CD4-positive, alpha-beta memory T cell (primary cell): Measurements from ENCODE around the gene SLC49A3. TPM values are rescaled to one million over a fixed set of nuclear protein-coding genes. Genes with fewer than 3 reads are reported as not detected.
"Not testable (repeated sequence)": the region's sequence is repeated elsewhere in the genome, so short reads cannot be mapped to it uniquely, and the experiment has no call there.

Experiments used
- CTCF ChIA-PET: fragments of 350-600 bp; sonication (Branson Sonifier 250); formaldehyde crosslinking; loops from one replicate; lab custom pipeline; 2021; ENCODE audit warnings: inconsistent platforms; ENCODE audit not compliant: partially characterized antibody; lab: Charles Lee
- POLR2A ChIA-PET: fragments of 350-600 bp; sonication (Branson Sonifier 250); formaldehyde crosslinking; loops from one replicate; lab custom pipeline; 2021; ENCODE audit not compliant: partially characterized antibody; lab: Charles Lee
- DNase-seq, 5 donors: peaks; one replicate each; pipeline versions ENCODE4 v3.0.0 to v3.0.0-alpha.2; 2020 to 2022; ENCODE audit warnings: mixed read lengths in 1 of 5
- H3K27ac ChIP-seq: one replicate; pipeline ENCODE4 v1.7.0; 2013; ENCODE audit warnings: low read depth, low read length
- H3K27me3 ChIP-seq: 2 replicates; pipeline ENCODE4 v1.7.0; 2013; ENCODE audit warnings: mild to moderate bottlenecking, low read length, moderate library complexity; ENCODE audit not compliant: insufficient read depth
- H3K36me3 ChIP-seq: 2 replicates; pipeline ENCODE4 v1.7.0; 2013; ENCODE audit warnings: mild to moderate bottlenecking, low read length, moderate library complexity; ENCODE audit not compliant: insufficient read depth
- H3K4me1 ChIP-seq: 2 replicates; pipeline ENCODE4 v1.7.0; 2013; ENCODE audit warnings: mild to moderate bottlenecking, low read length, moderate library complexity; ENCODE audit not compliant: insufficient read depth
- H3K4me3 ChIP-seq, 2 donors: one replicate each; pipeline ENCODE4 v1.7.0; 2013; ENCODE audit warnings: low read length in 2 of 2, mild to moderate bottlenecking in 1 of 2
- H3K9me3 ChIP-seq, 2 donors: one replicate each; pipeline ENCODE4 v1.7.0; 2013; ENCODE audit warnings: low read length in 2 of 2, control low read depth in 1 of 2; ENCODE audit not compliant: control insufficient read depth in 1 of 2
- H3K27ac Mint-ChIP-seq, 7 donors: one replicate each; pipeline ENCODE4 v1.8.0; 2020 to 2021; ENCODE audit warnings: mixed read lengths in 7 of 7, mild to moderate bottlenecking in 6 of 7, inconsistent platforms in 3 of 7, moderate library complexity in 3 of 7
- H3K27me3 Mint-ChIP-seq, 2 donors: one replicate each; pipeline ENCODE4 v1.8.0; 2020 to 2021; ENCODE audit warnings: mixed read lengths in 2 of 2
- H3K36me3 Mint-ChIP-seq, 2 donors: one replicate each; pipeline ENCODE4 v1.8.0; 2020 to 2021; ENCODE audit warnings: mixed read lengths in 2 of 2, inconsistent platforms in 1 of 2, mild to moderate bottlenecking in 1 of 2
- H3K4me1 Mint-ChIP-seq, 4 donors: one replicate each; pipeline ENCODE4 v1.8.0; 2020 to 2021; ENCODE audit warnings: mixed read lengths in 4 of 4, mild to moderate bottlenecking in 1 of 4
- H3K4me3 Mint-ChIP-seq, 8 donors: one replicate each; pipeline ENCODE4 v1.8.0; 2020 to 2021; ENCODE audit warnings: mixed read lengths in 8 of 8, mild to moderate bottlenecking in 7 of 8, moderate library complexity in 6 of 8, inconsistent platforms in 3 of 8
- H3K9me3 Mint-ChIP-seq, 8 donors: one replicate each; pipeline ENCODE4 v1.8.0; 2020 to 2021; ENCODE audit warnings: mixed read lengths in 8 of 8, mild to moderate bottlenecking in 5 of 8, inconsistent platforms in 3 of 8, moderate library complexity in 1 of 8
- intact Hi-C: fragments of 100-400 bp; cut with micrococcal nuclease; formaldehyde crosslinking; loops from one replicate; pipeline ENCODE4 v1.15.1; 2023
- polyA plus RNA-seq, 2 donors: library from polyadenylated mRNA; unstranded; fragments of 300-500 nt; fragmentation: Illumina TruSeq; gene quantifications; one replicate each; pipeline ENCODE4 v1.2.3, GENCODE V29; 2021
- total RNA-seq, 2 experiments: library from RNA; stranded (reverse); gene quantifications; one replicate each; pipeline ENCODE4 v1.2.3, GENCODE V29; 2021

SLC49A3 gene
- total and polyA plus RNA-seq, 4 experiments from 2014 or later: 1.0 to 1.7 TPM; not detected in 2

GRCh38 chr4:706083-706633 lies 17.2 kb upstream of the SLC49A3 start:
- H3K27me3 ChIP-seq, DNase-seq, H3K36me3 ChIP-seq, H3K9me3 Mint-ChIP-seq, H3K27ac Mint-ChIP-seq, POLR2A ChIA-PET, H3K9me3 ChIP-seq, CTCF ChIA-PET, intact Hi-C loops, H3K27me3 Mint-ChIP-seq, H3K36me3 Mint-ChIP-seq: not testable (repeated sequence)
- H3K27ac ChIP-seq: peak overlapping the region; percentile 93
- peak overlapping the region in 3 of 8 donors; percentile 5 to 86 (median 8) for H3K4me3 Mint-ChIP-seq
- peaks cover 11 to 32% (median 16%) of the 10 kb centered on the region in 4 donors for H3K4me1 Mint-ChIP-seq
- peaks cover 29% of the 10 kb centered on the region for H3K4me1 ChIP-seq
- peak overlapping the region; percentile 59 to 69 for H3K4me3 ChIP-seq

GRCh38 chr4:705278-706082 lies 16.5 kb upstream of the SLC49A3 start, which contains the start of gene PCGF3:
Gene PCGF3 (plus strand): TSS chr4:705832. CDS start chr4:733681, 27,849 bp downstream.
- Histone ChIP-seq H3K9me3 (no peaks in the 10 kb centered on the region), H3K36me3 (no peaks in the 10 kb centered on the region), H3K4me1 (peaks cover 29% of the 10 kb centered on the region), H3K27ac (peak within 1 kb of the TSS; percentile 93), H3K4me3 (peak within 1 kb of the TSS; percentile 59 to 69), H3K27me3 (no peaks in the 10 kb centered on the region)
- POLR2A ChIA-PET: interaction anchor here (1.0 kb wide), 1 partner anchor 32 kb away, joined by 4 read pairs; the partner anchor contains the start of genes ATP5ME and MYL5
- DNase-seq: peak; percentile 90 to 94 (median 92)
- H3K9me3 Mint-ChIP-seq: no peaks in the 10 kb centered on the region
- H3K36me3 Mint-ChIP-seq: peaks cover 0 to 2% of the 10 kb centered on the region in 2 donors
- peak within 1 kb of the TSS; percentile 79 to 94 (median 83) for H3K4me3 Mint-ChIP-seq
- intact Hi-C loops: loop anchor here (1.0 kb wide), 2 partner anchors 31 to 77 kb away; partner anchors contain the start of genes ATP5ME and MYL5
- no peaks in the 10 kb centered on the region for H3K27me3 Mint-ChIP-seq
- CTCF ChIA-PET: no interaction called here
- H3K27ac Mint-ChIP-seq: peak within 1 kb of the TSS; percentile 69 to 90 (median 77)
- H3K4me1 Mint-ChIP-seq: peaks cover 11 to 25% (median 19%) of the 10 kb centered on the region in 4 donors

- Histone ChIP-seq H3K36me3 (no peaks in the 10 kb centered on the region), H3K4me1 (peaks cover 29% of the 10 kb centered on the region), H3K27ac (peak overlapping the region; percentile 93), H3K4me3 (peak overlapping the region; percentile 59 to 65), H3K9me3 (no peaks in the 10 kb centered on the region), H3K27me3 (no peaks in the 10 kb centered on the region)
- intact Hi-C loops: loop anchor here (1.0 kb wide), 2 partner anchors 31 to 77 kb away; partner anchors contain the start of genes ATP5ME and MYL5
- Mint-ChIP-seq H3K4me1 (peaks cover 9 to 26% (median 16%) of the 10 kb centered on the region in 4 donors), H3K36me3 (no peaks in the 10 kb centered on the region), H3K9me3 (no peaks in the 10 kb centered on the region), H3K27me3 (no peaks in the 10 kb centered on the region), H3K27ac (peak overlapping the region in 3 of 7 donors; percentile 70 to 77 (median 75)), H3K4me3 (peak overlapping the region; percentile 48 to 94 (median 82))
- ChIA-PET CTCF (no interaction called here), POLR2A (interaction anchor here (1.0 kb wide), 1 partner anchor 31 kb away, joined by 4 read pairs; the partner anchor contains the start of genes ATP5ME and MYL5)
- no peak for DNase-seq
Observed at GRCh38 chr4:704971-705277, 16.0 kb upstream of the SLC49A3 start.

GRCh38 chr4:704198-704891 lies 15.4 kb upstream of the SLC49A3 start:
- Mint-ChIP-seq H3K27ac (peak overlapping the region in 2 of 7 donors; percentile 4 to 36), H3K36me3 (no peaks in the 10 kb centered on the region), H3K27me3 (no peaks in the 10 kb centered on the region), H3K4me1 (peaks cover 10 to 28% (median 17%) of the 10 kb centered on the region in 4 donors), H3K4me3 (peak overlapping the region in 4 of 8 donors; percentile 26 to 84 (median 50)), H3K9me3 (no peaks in the 10 kb centered on the region)
- CTCF ChIA-PET: interaction anchor here (0.6 kb wide), 1 partner anchor 88 kb away, joined by 5 read pairs; no protein-coding TSS in a partner anchor
- DNase-seq: no peak
- Histone ChIP-seq H3K9me3 (no peaks in the 10 kb centered on the region), H3K4me1 (peaks cover 35% of the 10 kb centered on the region), H3K27ac (no peak overlapping the region), H3K4me3 (no peak overlapping the region), H3K36me3 (no peaks in the 10 kb centered on the region), H3K27me3 (no peaks in the 10 kb centered on the region)
- intact Hi-C loops: no loop called here
- POLR2A ChIA-PET: no interaction called here

GRCh38 chr4:703336-704197 lies 14.6 kb upstream of the SLC49A3 start:
- H3K4me1 Mint-ChIP-seq: peaks cover 8 to 28% (median 13%) of the 10 kb centered on the region in 4 donors
- peak overlapping the region in 1 of 7 donors; percentile 51 for H3K27ac Mint-ChIP-seq
- DNase-seq: no peak
- H3K36me3 ChIP-seq: no peaks in the 10 kb centered on the region
- H3K9me3 Mint-ChIP-seq: no peaks in the 10 kb centered on the region
- H3K4me3 Mint-ChIP-seq: no peak overlapping the region
- intact Hi-C loops: no loop called here
- H3K27ac ChIP-seq: no peak overlapping the region
- H3K27me3 ChIP-seq: no peaks in the 10 kb centered on the region
- no peaks in the 10 kb centered on the region for H3K9me3 ChIP-seq
- ChIA-PET POLR2A (no interaction called here), CTCF (interaction anchor here (0.6 kb wide), 1 partner anchor 88 kb away, joined by 5 read pairs; no protein-coding TSS in a partner anchor)
- H3K27me3 Mint-ChIP-seq: no peaks in the 10 kb centered on the region
- H3K4me3 ChIP-seq: no peak overlapping the region
- H3K4me1 ChIP-seq: peaks cover 30% of the 10 kb centered on the region
- no peaks in the 10 kb centered on the region for H3K36me3 Mint-ChIP-seq

GRCh38 chr4:702618-703048 lies 13.7 kb upstream of the SLC49A3 start:
- CTCF ChIA-PET: no interaction called here
- peak overlapping the region in 2 of 8 donors; percentile 32 to 36 for H3K4me3 Mint-ChIP-seq
- no peaks in the 10 kb centered on the region for H3K27me3 Mint-ChIP-seq
- no peaks in the 10 kb centered on the region for H3K9me3 ChIP-seq
- no peaks in the 10 kb centered on the region for H3K36me3 Mint-ChIP-seq
- H3K27me3 ChIP-seq: no peaks in the 10 kb centered on the region
- H3K27ac Mint-ChIP-seq: peak overlapping the region in 3 of 7 donors; percentile 30 to 74 (median 52)
- no peak overlapping the region for H3K4me3 ChIP-seq
- no peaks in the 10 kb centered on the region for H3K9me3 Mint-ChIP-seq
- H3K4me1 Mint-ChIP-seq: peaks cover 8 to 26% (median 11%) of the 10 kb centered on the region in 4 donors
- peaks cover 24% of the 10 kb centered on the region for H3K4me1 ChIP-seq
- intact Hi-C loops: no loop called here
- no peak overlapping the region for H3K27ac ChIP-seq
- no peak for DNase-seq
- POLR2A ChIA-PET: no interaction called here
- H3K36me3 ChIP-seq: no peaks in the 10 kb centered on the region
